GM13976 (cell line): Measurements from ENCODE around the gene FOXD4L3.
"Not testable (repeated sequence)": the region's sequence is repeated elsewhere in the genome, so short reads cannot be mapped to it uniquely, and the experiment has no call there.

Experiments used
- DNase-seq: peaks from one replicate; pipeline ENCODE4 v3.0.0; 2012; ENCODE audit warnings: low spot score
- in situ Hi-C: fragments of 300-500 bp; cut with MboI; formaldehyde crosslinking; loops from one replicate; pipeline ENCODE4 v1.12.0; 2022; ENCODE audit warnings: low sequenced_read_pairs, mixed read lengths, inconsistent platforms; ENCODE audit not compliant: unreplicated experiment

The FOXD4L3 gene

GRCh38 chr9:68302567-68302966 lies at the start of gene FOXD4L3:
Gene FOXD4L3 (plus strand): TSS chr9:68302867. CDS start chr9:68302952, 85 bp downstream.
- DNase-seq, in situ Hi-C loops: not testable (repeated sequence)

GRCh38 chr9:68281041-68281440 lies 21.6 kb upstream of the FOXD4L3 start:
- DNase-seq, in situ Hi-C loops: not testable (repeated sequence)

DNA sequence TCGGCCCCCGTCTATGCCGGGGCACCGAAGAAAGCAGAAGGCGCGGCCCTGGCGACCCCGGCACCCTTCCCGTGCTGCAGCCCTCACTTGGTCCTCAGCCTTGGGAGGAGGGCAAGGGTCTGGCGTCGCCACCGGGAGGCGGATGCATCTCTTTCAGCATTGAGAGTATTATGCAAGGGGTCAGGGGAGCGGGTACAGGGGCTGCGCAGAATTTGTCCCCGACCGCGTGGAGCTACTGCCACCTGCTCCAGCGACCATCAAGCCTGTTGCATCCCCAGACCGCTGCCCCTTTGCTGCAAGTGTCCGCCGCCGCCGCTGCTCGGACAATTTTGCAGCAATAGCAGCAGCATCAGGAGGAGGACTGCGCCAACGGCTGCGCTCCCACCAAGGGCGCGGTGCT lies 1.1 kb downstream of the FOXD4L3 start:
- in situ Hi-C loops, DNase-seq: not testable (repeated sequence)

DNA sequence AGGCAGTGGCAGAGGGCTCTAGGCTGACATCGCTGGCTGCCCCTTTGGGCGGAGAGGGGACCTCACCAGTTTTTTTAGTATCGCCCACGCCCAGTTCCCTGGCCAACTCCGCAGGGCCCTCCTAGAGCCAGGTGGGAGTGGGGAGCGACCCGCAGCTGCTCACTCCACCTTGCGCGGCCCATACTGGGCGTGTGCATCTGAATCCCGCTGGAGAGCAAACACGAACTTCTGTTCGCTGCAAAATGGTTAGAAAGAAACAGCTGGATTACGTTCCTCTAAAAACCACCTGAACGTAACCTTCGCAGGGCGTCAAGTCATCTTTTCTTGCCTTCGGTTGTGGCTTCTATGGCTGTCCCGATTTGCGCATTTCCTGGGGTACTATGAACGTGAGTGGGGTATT lies 1.5 kb downstream of the FOXD4L3 start:
- DNase-seq, in situ Hi-C loops: not testable (repeated sequence)

GRCh38 chr9:68304777-68305176 lies 2.1 kb downstream of the FOXD4L3 start:
- DNase-seq, in situ Hi-C loops: not testable (repeated sequence)

GRCh38 chr9:68305680-68306285 lies 3.1 kb downstream of the FOXD4L3 start:
- in situ Hi-C loops, DNase-seq: not testable (repeated sequence)

GRCh38 chr9:68306391-68306964 lies 3.8 kb downstream of the FOXD4L3 start:
- DNase-seq, in situ Hi-C loops: not testable (repeated sequence)

GRCh38 chr9:68307127-68307526 lies 4.5 kb downstream of the FOXD4L3 start:
- in situ Hi-C loops, DNase-seq: not testable (repeated sequence)

GRCh38 chr9:68307654-68308053 lies 5.0 kb downstream of the FOXD4L3 start:
- in situ Hi-C loops = not testable (repeated sequence)

DNA sequence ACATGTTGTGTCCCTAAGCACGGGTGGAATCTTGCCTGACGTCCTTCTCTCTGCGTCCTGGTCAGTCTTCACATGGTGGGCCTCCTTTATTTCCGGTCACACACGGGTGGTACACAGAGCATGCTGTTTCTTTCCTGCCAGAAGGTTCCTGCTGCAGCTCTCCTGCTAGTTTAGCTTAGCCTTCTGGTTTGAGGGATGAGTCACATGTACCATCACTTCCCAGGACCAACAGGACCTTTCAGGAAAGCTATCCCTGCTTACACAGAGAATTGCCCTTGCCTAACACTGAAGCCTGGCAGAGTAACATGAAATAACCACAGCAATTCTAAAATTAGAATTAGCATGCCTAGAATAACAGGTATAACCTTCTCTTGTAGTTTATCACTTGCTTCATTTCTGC lies 8.5 kb downstream of the FOXD4L3 start:
- DNase-seq, in situ Hi-C loops: not testable (repeated sequence)

More at GRCh38 chr9:68307654-68308053, 5.0 kb downstream of the FOXD4L3 start:
- not testable (repeated sequence) for DNase-seq

GRCh38 chr9:68318209-68318608 lies 15.5 kb downstream of the FOXD4L3 start:
- in situ Hi-C loops, DNase-seq: not testable (repeated sequence)

DNA sequence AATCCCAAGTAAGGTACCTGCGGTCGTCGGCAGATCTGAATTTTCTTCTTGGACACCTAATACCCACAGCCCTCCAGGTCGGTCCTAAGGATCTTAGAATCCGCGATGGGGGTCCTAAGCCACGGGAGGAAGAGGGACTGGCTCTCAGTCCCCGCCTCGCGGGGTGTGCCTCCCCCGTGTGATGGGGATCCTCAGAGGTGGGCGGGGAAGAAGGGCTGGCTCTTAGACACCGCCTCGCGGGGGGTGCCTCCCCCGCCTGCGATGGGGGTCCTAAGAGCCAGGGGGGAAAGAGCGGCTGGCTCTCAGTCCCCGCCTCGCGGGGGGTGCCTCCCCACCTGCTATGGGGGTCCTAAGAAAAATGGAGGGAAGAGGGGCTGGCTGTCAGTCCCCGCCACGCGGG lies 21.1 kb downstream of the FOXD4L3 start:
- in situ Hi-C loops, DNase-seq: not testable (repeated sequence)

GRCh38 chr9:68324518-68324917 lies 21.9 kb downstream of the FOXD4L3 start:
- DNase-seq, in situ Hi-C loops: not testable (repeated sequence)

GRCh38 chr9:68329106-68329505 lies 26.4 kb downstream of the FOXD4L3 start:
- in situ Hi-C loops, DNase-seq: not testable (repeated sequence)

DNA sequence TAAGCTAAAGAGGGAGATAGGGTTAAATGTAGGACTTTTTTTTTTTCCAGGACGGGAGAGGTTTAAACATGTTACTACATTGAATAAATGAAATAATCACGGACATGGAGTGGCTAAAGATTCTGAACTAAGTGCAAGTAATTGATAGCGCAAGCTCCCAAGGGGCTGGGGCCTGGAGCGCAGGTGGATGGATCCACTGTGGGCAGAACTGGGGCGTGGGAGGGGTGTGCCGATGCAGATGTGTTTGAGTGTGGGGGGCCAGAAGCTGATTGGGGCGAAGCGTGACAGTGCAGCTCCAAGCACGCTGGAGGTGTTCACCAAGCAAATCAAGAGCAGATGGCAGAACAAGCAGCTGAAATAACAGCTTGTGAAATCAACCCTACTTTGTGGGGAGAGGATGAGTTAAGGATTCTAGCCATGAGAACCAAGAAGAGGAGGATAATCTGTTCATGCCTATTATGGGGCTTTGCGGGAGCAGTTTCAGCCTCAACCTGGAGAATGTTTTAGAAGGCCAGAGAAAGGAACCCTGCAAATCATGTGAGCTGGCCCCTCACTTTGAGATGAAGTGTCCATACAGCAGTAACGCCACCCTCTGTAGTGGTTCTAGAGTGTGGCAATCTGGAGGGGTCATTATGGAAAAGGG lies 28.0 kb downstream of the FOXD4L3 start:
- DNase-seq, in situ Hi-C loops: not testable (repeated sequence)

GRCh38 chr9:68332122-68332521 lies 29.5 kb downstream of the FOXD4L3 start:
- in situ Hi-C loops, DNase-seq: not testable (repeated sequence)

- in situ Hi-C loops, DNase-seq: not testable (repeated sequence)
Measured at GRCh38 chr9:68335935-68336334, 33.3 kb downstream of the FOXD4L3 start.

- in situ Hi-C loops, DNase-seq: not testable (repeated sequence)
Measured at GRCh38 chr9:68336639-68337339, 34.1 kb downstream of the FOXD4L3 start.

DNA sequence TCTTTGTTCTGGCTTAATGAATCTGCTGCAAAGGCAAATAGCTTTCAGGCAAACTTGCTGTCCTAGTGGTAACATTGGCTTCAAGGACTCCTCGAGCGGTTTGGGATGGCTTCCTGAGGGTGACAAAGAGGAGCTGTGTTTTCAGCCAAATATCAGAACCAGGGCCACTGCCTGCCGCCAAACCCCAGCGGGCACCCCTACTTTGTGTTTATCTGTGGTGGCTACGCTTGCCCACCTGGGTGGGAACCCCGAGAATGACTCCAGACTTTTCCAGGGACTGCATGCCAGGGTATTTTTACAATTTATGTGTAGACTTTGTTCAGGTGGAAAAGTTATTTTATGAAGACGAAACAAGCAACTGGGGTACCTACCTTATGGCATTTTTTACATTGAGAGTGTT lies 35.3 kb downstream of the FOXD4L3 start:
- DNase-seq, in situ Hi-C loops: not testable (repeated sequence)
